Endothelial cell of umbilical vein (primary cell): ENCODE results near the gene COL5A1. TPM values are rescaled to one million over a fixed set of nuclear protein-coding genes. Genes with fewer than 3 reads are reported as not detected.

Experiments used
- BruUV-seq: library from RNA; stranded (reverse); fragments of 400-500 nt; replicated peaks from 2 replicates; lab custom pipeline; 2021; lab: Mats Ljungman, UMichigan
- CTCF ChIA-PET: fragments of 300-600, 350-600 bp; sonication (Branson Sonifier 250); formaldehyde crosslinking; loops from one replicate; lab custom pipeline; 2021; ENCODE audit warnings: antibody characterized with exemption, inconsistent platforms; lab: Charles Lee
- POLR2A ChIA-PET: fragments of 300-600, 350-600 bp; sonication (Branson Sonifier 250); formaldehyde crosslinking; loops from one replicate; lab custom pipeline; 2021; ENCODE audit warnings: antibody characterized with exemption, inconsistent platforms; lab: Charles Lee
- DNase-seq: peaks from one replicate; pipeline ENCODE4 v3.0.0-alpha.2; 2011; ENCODE audit warnings: low read depth, low spot score
- FAIRE-seq: peaks from 2 replicates; lab custom pipeline; 2011; peaks lifted over from hg19 to GRCh38; lab: Jason Lieb, UNC
- H2AFZ ChIP-seq: 2 replicates; pipeline ENCODE4 v1.6.0; 2012; ENCODE audit warnings: low read depth, low read length, control low read depth, inconsistent platforms
- H3K27ac ChIP-seq: 2 replicates; pipeline ENCODE4 v1.5.1; 2011; ENCODE audit warnings: low read depth, mild to moderate bottlenecking, control low read depth, low read length, moderate library complexity; ENCODE audit not compliant: insufficient read depth
- H3K27me3 ChIP-seq, 2 experiments: 2 replicates each; pipeline versions ENCODE4 v1.6.0 to v1.6.1; 2011; ENCODE audit warnings: low read length in 2 of 2, mixed read lengths in 1 of 2; ENCODE audit not compliant: control insufficient read depth in 2 of 2, insufficient read depth in 2 of 2
- H3K36me3 ChIP-seq, 2 experiments: 2 replicates in 1 of 2; 3 replicates in 1 of 2; pipeline ENCODE4 v1.5.1; 2011; ENCODE audit warnings: low read length in 2 of 2, mild to moderate bottlenecking in 1 of 2, moderate library complexity in 1 of 2; ENCODE audit not compliant: control insufficient read depth in 2 of 2, insufficient read depth in 2 of 2; ENCODE audit errors: extremely low read depth in 1 of 2
- H3K4me1 ChIP-seq: 3 replicates; pipeline ENCODE4 v1.5.1; 2011; ENCODE audit warnings: mild to moderate bottlenecking, low read length; ENCODE audit not compliant: control insufficient read depth, insufficient read depth; ENCODE audit errors: extremely low read depth
- H3K4me2 ChIP-seq: 2 replicates; pipeline ENCODE4 v1.6.1; 2011; ENCODE audit warnings: low read length, control low read depth, mixed read lengths; ENCODE audit not compliant: insufficient read depth
- H3K4me3 ChIP-seq, 3 experiments: fragments of 200-600 bp in 1 of 3; sonication (generic), shearing (Covaris generic) in 1 of 3; replicated peaks in 1 of 3; 2 replicates each; pipeline ENCODE4 v1.5.1; 2011 to 2016; ENCODE audit warnings: control low read depth in 3 of 3, low read length in 3 of 3, mild to moderate bottlenecking in 2 of 3, inconsistent platforms in 1 of 3, low read depth in 1 of 3, moderate library complexity in 1 of 3; ENCODE audit not compliant: insufficient read depth in 1 of 3
- H3K79me2 ChIP-seq: 2 replicates; pipeline ENCODE4 v1.6.0; 2012; ENCODE audit warnings: low read length, inconsistent platforms; ENCODE audit not compliant: control insufficient read depth, insufficient read depth
- H3K9ac ChIP-seq: replicated peaks from 2 replicates; pipeline ENCODE3; 2011; ENCODE audit warnings: low read length, control low read depth; ENCODE audit not compliant: insufficient read depth; ENCODE audit errors: extremely low read depth
- H3K9me1 ChIP-seq: replicated peaks from 3 replicates; pipeline ENCODE4 v1.6.0; 2011; ENCODE audit warnings: mild to moderate bottlenecking, low read length; ENCODE audit not compliant: control insufficient read depth, insufficient read depth; ENCODE audit errors: extremely low read depth
- H3K9me3 ChIP-seq: replicated peaks from 2 replicates; pipeline ENCODE4 v1.5.1; 2012; ENCODE audit warnings: low read length, inconsistent platforms; ENCODE audit not compliant: control insufficient read depth, insufficient read depth
- H4K20me1 ChIP-seq: replicated peaks from 2 replicates; pipeline ENCODE3; 2011; ENCODE audit warnings: mild to moderate bottlenecking, low read length; ENCODE audit not compliant: control insufficient read depth, insufficient read depth; ENCODE audit errors: extremely low read depth
- CTCF ChIP-seq, 2 donors: IDR thresholded peaks; 1 replicate in 1 of 2; 2 replicates in 1 of 2; pipeline ENCODE4 v1.5.1; 2011; ENCODE audit warnings: low read length in 2 of 2, mild to moderate bottlenecking in 2 of 2, moderate library complexity in 2 of 2, control low read depth in 1 of 2, inconsistent platforms in 1 of 2, low read depth in 1 of 2; ENCODE audit not compliant: insufficient read depth in 1 of 2; ENCODE audit errors: extremely low read depth in 1 of 2
- FOS ChIP-seq: IDR thresholded peaks from 2 replicates; pipeline ENCODE4 v1.6.1; 2011; ENCODE audit warnings: mild to moderate bottlenecking, low read length, moderate library complexity, borderline replicate concordance; ENCODE audit not compliant: insufficient read depth
- JUN ChIP-seq: IDR thresholded peaks from 2 replicates; pipeline ENCODE4 v1.6.1; 2011; ENCODE audit warnings: borderline replicate concordance, low read depth; ENCODE audit not compliant: insufficient read length, insufficient read depth
- MAX ChIP-seq: IDR thresholded peaks from 2 replicates; pipeline ENCODE4 v1.6.1; 2011; ENCODE audit not compliant: insufficient read depth, insufficient read length
- MYC ChIP-seq: IDR thresholded peaks from one replicate; pipeline ENCODE4 v1.6.1; 2011; ENCODE audit warnings: mild to moderate bottlenecking, low read depth, low read length
- POLR2A ChIP-seq: IDR thresholded peaks from 2 replicates; pipeline ENCODE4 v1.6.1; 2012; ENCODE audit warnings: low read depth, mild to moderate bottlenecking, control low read depth, low read length
- dilution Hi-C: fragments of 300-500 bp; cut with MboI; formaldehyde crosslinking; loops from one replicate; pipeline ENCODE4 v1.15.0; 2019; ENCODE audit warnings: low sequenced_read_pairs; ENCODE audit not compliant: extremely low pct_ligation_motif_present
- intact Hi-C: fragments of 100-400 bp; cut with micrococcal nuclease; formaldehyde crosslinking; loops from one replicate; pipeline ENCODE4 v1.10.0; 2022
- polyA plus RNA-seq, 4 experiments: library from polyadenylated mRNA; depleted of rRNA in 3 of 4; stranded (reverse) in 3 of 4; unstranded in 1 of 4; fragments of >200 nt; gene quantifications; 2 replicates each; pipeline versions ENCODE4 v1.2.1 to v1.2.3, GENCODE V29; 2011 to 2012; ENCODE audit warnings: missing spikeins in 1 of 4
- total RNA-seq: library from RNA; stranded (reverse); gene quantifications from 2 replicates; pipeline ENCODE4 v1.2.3, GENCODE V29; 2021

Gene COL5A1
- total and polyA plus RNA-seq, 2 donors (not counting 3 experiments of a cell fraction or from before 2014, with no cell fraction given) = 97.4 to 175 TPM

GRCh38 chr9:134597041-134597913 is 44.3 kb upstream of the COL5A1 start:
- Histone ChIP-seq H3K79me2 (no peaks in the 10 kb centered on the region), H2AFZ (no peak overlapping the region), H3K27ac (no peak overlapping the region), H3K9me1 (no peaks in the 10 kb centered on the region), H3K4me2 (no peak overlapping the region), H3K27me3 (no peaks in the 10 kb centered on the region), H3K4me3 (no peak overlapping the region), H3K36me3 (no peaks in the 10 kb centered on the region), H3K4me1 (peaks cover 8% of the 10 kb centered on the region), H4K20me1 (no peaks in the 10 kb centered on the region), H3K9me3 (no peaks in the 10 kb centered on the region), H3K9ac (no peak overlapping the region)
- POLR2A ChIA-PET = no interaction called here
- CTCF ChIA-PET = no interaction called here
- dilution Hi-C loops (no loop called here), intact Hi-C loops (no loop called here)
- no peak for TF ChIP-seq MAX
- no peak for TF ChIP-seq MYC
- no peak for TF ChIP-seq FOS
- no TSS peak for BruUV-seq
- no peak for FAIRE-seq
- DNase-seq = no peak

- Histone ChIP-seq H4K20me1 (no peaks in the 10 kb centered on the region), H3K4me2 (no peak overlapping the region), H3K9me1 (no peaks in the 10 kb centered on the region), H3K27ac (no peak overlapping the region), H2AFZ (no peak overlapping the region), H3K36me3 (no peaks in the 10 kb centered on the region), H3K9ac (no peak overlapping the region), H3K9me3 (no peaks in the 10 kb centered on the region), H3K4me1 (peaks cover 16% of the 10 kb centered on the region), H3K79me2 (no peaks in the 10 kb centered on the region), H3K27me3 (no peaks in the 10 kb centered on the region), H3K4me3 (no peak overlapping the region)
- ChIA-PET POLR2A (no interaction called here), CTCF (no interaction called here)
- intact Hi-C loops (no loop called here), dilution Hi-C loops (no loop called here)
- FAIRE-seq = no peak
- DNase-seq = no peak
- TF ChIP-seq CTCF (IDR thresholded peaks at IDR 0.05; ENCODE audit: extremely low read depth in 1 of 2, insufficient read depth in 1 of 2, low read depth in 1 of 2, low read length in 2 of 2) (no peak), MYC (no peak), FOS (no peak), POLR2A (no peak), JUN (no peak)
- no TSS peak for BruUV-seq
Measured at GRCh38 chr9:134597957-134598883, 43.4 kb upstream of the COL5A1 start.
